ENCODE measurements around the gene HK3.

The HK3 gene

GRCh38 chr5:176899296-176899891, at the start of gene HK3:
TSS of gene HK3 (minus strand) at chr5:176899346. CDS start at chr5:176896159, 3,187 bp downstream.
- no peak for DNase-seq

GRCh38 chr5:176948458-176948857, 49.3 kb upstream of the HK3 start:
- DNase-seq, result no peak

- DNase-seq, result no peak
Measured at GRCh38 chr5:176947847-176948246, 48.7 kb upstream of the HK3 start.

- DNase-seq, result no peak
Measured at GRCh38 chr5:176944268-176944667, 45.1 kb upstream of the HK3 start.

GRCh38 chr5:176943816-176944215, 44.7 kb upstream of the HK3 start:
- no peak for DNase-seq

- DNase-seq, result no peak
Measured at GRCh38 chr5:176941951-176942350, 42.8 kb upstream of the HK3 start.

- DNase-seq, result no peak
Measured at GRCh38 chr5:176938472-176938871, 39.3 kb upstream of the HK3 start.

GRCh38 chr5:176935017-176935416, 35.9 kb upstream of the HK3 start:
- DNase-seq, result no peak

- no peak for DNase-seq
Measured at GRCh38 chr5:176934309-176934930, 35.3 kb upstream of the HK3 start.

GRCh38 chr5:176929654-176930053, 30.5 kb upstream of the HK3 start:
- no peak for DNase-seq

- DNase-seq, result no peak
Measured at GRCh38 chr5:176927562-176927961, 28.4 kb upstream of the HK3 start.

GRCh38 chr5:176922817-176923216, 23.7 kb upstream of the HK3 start:
- DNase-seq, result no peak

GRCh38 chr5:176921714-176922113, 22.6 kb upstream of the HK3 start:
- DNase-seq, result no peak

GRCh38 chr5:176918613-176919012, 19.5 kb upstream of the HK3 start:
- DNase-seq, result no peak

- no peak for DNase-seq
Measured at GRCh38 chr5:176916337-176916736, 17.2 kb upstream of the HK3 start.

- no peak for DNase-seq
Measured at GRCh38 chr5:176915906-176916305, 16.8 kb upstream of the HK3 start.

- DNase-seq, result no peak
Measured at GRCh38 chr5:176912115-176912514, 13.0 kb upstream of the HK3 start.

- DNase-seq, result no peak
Measured at GRCh38 chr5:176908675-176909368, 9.7 kb upstream of the HK3 start.

- no peak for DNase-seq
Measured at GRCh38 chr5:176906796-176907195, 7.7 kb upstream of the HK3 start.

GRCh38 chr5:176906126-176906525, 7.0 kb upstream of the HK3 start:
- DNase-seq, result no peak

- no peak for DNase-seq
Measured at GRCh38 chr5:176904276-176904675, 5.1 kb upstream of the HK3 start.

- DNase-seq, result no peak
Measured at GRCh38 chr5:176902911-176903664, 3.9 kb upstream of the HK3 start.

- DNase-seq, result no peak
Measured at GRCh38 chr5:176902102-176902814, 3.1 kb upstream of the HK3 start.

Measured in fibroblast of upper back skin (primary cell).